ENCODE data around the gene TMEM108.
A peak's percentile ranks its signal among the peaks of the same experiment; 100 is the strongest.
"Not testable (repeated sequence)": the region's sequence is repeated elsewhere in the genome, so short reads cannot be mapped to it uniquely, and the experiment has no call there.

The TMEM108 gene

GRCh38 chr3:133038089-133038730 is at the start of gene TMEM108:
TSS of gene TMEM108 (plus strand) at chr3:133038391.
- DNase-seq (ENCODE audit: extremely low read depth in 1 of 2, low read depth in 1 of 2), result peak in 1 of 2 donors; percentile 14

GRCh38 chr3:132995971-132996370 is 42.2 kb upstream of the TMEM108 start:
- DNase-seq (ENCODE audit: extremely low read depth in 1 of 2, low read depth in 1 of 2), result no peak

- no peak for DNase-seq (ENCODE audit: extremely low read depth in 1 of 2, low read depth in 1 of 2)
Observed at GRCh38 chr3:132997404-132998185, 40.6 kb upstream of the TMEM108 start.

GRCh38 chr3:133005032-133005431 is 33.2 kb upstream of the TMEM108 start:
- not testable (repeated sequence) for DNase-seq (ENCODE audit: extremely low read depth in 1 of 2, low read depth in 1 of 2)

- no peak for DNase-seq (ENCODE audit: extremely low read depth in 1 of 2, low read depth in 1 of 2)
Observed at GRCh38 chr3:133007601-133008000, 30.6 kb upstream of the TMEM108 start.

- DNase-seq (ENCODE audit: extremely low read depth in 1 of 2, low read depth in 1 of 2), result no peak
Observed at GRCh38 chr3:133014325-133014724, 23.9 kb upstream of the TMEM108 start.

- not testable (repeated sequence) for DNase-seq (ENCODE audit: extremely low read depth in 1 of 2, low read depth in 1 of 2)
Observed at GRCh38 chr3:133015573-133015972, 22.6 kb upstream of the TMEM108 start.

GRCh38 chr3:133016838-133017309 is 21.3 kb upstream of the TMEM108 start:
- no peak for DNase-seq (ENCODE audit: extremely low read depth in 1 of 2, low read depth in 1 of 2)

- DNase-seq (ENCODE audit: extremely low read depth in 1 of 2, low read depth in 1 of 2), result no peak
Observed at GRCh38 chr3:133018921-133019320, 19.3 kb upstream of the TMEM108 start.

GRCh38 chr3:133021206-133021605 is 17.0 kb upstream of the TMEM108 start:
- no peak for DNase-seq (ENCODE audit: extremely low read depth in 1 of 2, low read depth in 1 of 2)

GRCh38 chr3:133023362-133023761 is 14.8 kb upstream of the TMEM108 start:
- no peak for DNase-seq (ENCODE audit: extremely low read depth in 1 of 2, low read depth in 1 of 2)

- DNase-seq (ENCODE audit: extremely low read depth in 1 of 2, low read depth in 1 of 2), result no peak
Observed at GRCh38 chr3:133025546-133025945, 12.6 kb upstream of the TMEM108 start.

- DNase-seq (ENCODE audit: extremely low read depth in 1 of 2, low read depth in 1 of 2), result no peak
Observed at GRCh38 chr3:133032301-133032700, 5.9 kb upstream of the TMEM108 start.

GRCh38 chr3:133037436-133037835 is 755 bp upstream of the TMEM108 start:
- no peak for DNase-seq (ENCODE audit: extremely low read depth in 1 of 2, low read depth in 1 of 2)

GRCh38 chr3:133038731-133039375 is 662 bp downstream of the TMEM108 start:
- DNase-seq (ENCODE audit: extremely low read depth in 1 of 2, low read depth in 1 of 2), result no peak

GRCh38 chr3:133040696-133041523 is 2.7 kb downstream of the TMEM108 start:
- peak in 1 of 2 donors; percentile 7 for DNase-seq (ENCODE audit: extremely low read depth in 1 of 2, low read depth in 1 of 2)

- DNase-seq (ENCODE audit: extremely low read depth in 1 of 2, low read depth in 1 of 2), result no peak
Observed at GRCh38 chr3:133041524-133041829, 3.3 kb downstream of the TMEM108 start.

- DNase-seq (ENCODE audit: extremely low read depth in 1 of 2, low read depth in 1 of 2), result no peak
Observed at GRCh38 chr3:133042778-133043177, 4.6 kb downstream of the TMEM108 start.

GRCh38 chr3:133047980-133048379 is 9.8 kb downstream of the TMEM108 start:
- DNase-seq (ENCODE audit: extremely low read depth in 1 of 2, low read depth in 1 of 2), result no peak

GRCh38 chr3:133049491-133049890 is 11.3 kb downstream of the TMEM108 start:
- DNase-seq (ENCODE audit: extremely low read depth in 1 of 2, low read depth in 1 of 2), result no peak

- DNase-seq (ENCODE audit: extremely low read depth in 1 of 2, low read depth in 1 of 2), result no peak
Observed at GRCh38 chr3:133050891-133051290, 12.7 kb downstream of the TMEM108 start.

All from stimulated activated CD8-positive, alpha-beta memory T cell treated with anti-CD3 and anti-CD28 coated beads, Interleukin-7, amount 100 ng/mL, for 48 hours (primary cell).